Heart left ventricle (tissue), 16 donors: Measurements from ENCODE around the gene SCGB1D4. TPM values are rescaled to one million over a fixed set of nuclear protein-coding genes. Genes with fewer than 3 reads are reported as not detected.
"Not testable (repeated sequence)": the region's sequence is repeated elsewhere in the genome, so short reads cannot be mapped to it uniquely, and the experiment has no call there.

Experiments
- ATAC-seq, 4 donors: fragments of 200-7000 bp; cut with Tn5 transposase; one replicate each; pipeline ENCODE4 v1.9.1; 2020 to 2022; ENCODE audit warnings: moderate library complexity in 4 of 4, mild to moderate bottlenecking in 3 of 4, moderate number of reproducible peaks in 1 of 4
- DNase-seq, 5 donors: peaks; one replicate each; pipeline ENCODE4 v3.0.0-alpha.2; 2020
- H3K27ac ChIP-seq, 12 donors: fragments of 200-600 bp; sonication (generic) in 4 of 12; one replicate each; pipeline versions ENCODE4 v1.5.0 to v1.8.0; 2016 to 2022; ENCODE audit warnings: mild to moderate bottlenecking in 2 of 12
- H3K27me3 ChIP-seq, 9 donors: fragments of 200-600 bp; sonication (generic) in 2 of 9; one replicate each; pipeline versions ENCODE4 v1.5.1 to v1.8.0; 2016 to 2022; ENCODE audit warnings: mild to moderate bottlenecking in 3 of 9
- H3K36me3 ChIP-seq, 9 donors: fragments of 200-600 bp; sonication (generic) in 2 of 9; one replicate each; pipeline versions ENCODE4 v1.5.0 to v1.8.0; 2018 to 2022; ENCODE audit warnings: mild to moderate bottlenecking in 2 of 9
- H3K4me1 ChIP-seq, 12 donors: fragments of 200-600 bp; sonication (generic) in 4 of 12; one replicate each; pipeline versions ENCODE4 v1.5.0 to v1.8.0; 2016 to 2022; ENCODE audit warnings: mild to moderate bottlenecking in 3 of 12
- H3K4me3 ChIP-seq, 12 donors: fragments of 200-600 bp; sonication (generic) in 4 of 12; one replicate each; pipeline versions ENCODE4 v1.5.0 to v1.8.0; 2017 to 2022; ENCODE audit warnings: mild to moderate bottlenecking in 9 of 12, moderate library complexity in 4 of 12
- H3K9me3 ChIP-seq, 12 donors: fragments of 200-600 bp; sonication (generic) in 4 of 12; one replicate each; pipeline versions ENCODE4 v1.5.0 to v1.8.0; 2016 to 2022; ENCODE audit warnings: mild to moderate bottlenecking in 1 of 12
- POLR2A ChIP-seq, 2 donors: fragments of 450-650 bp; IDR thresholded peaks; one replicate each; pipeline ENCODE4 v1.6.1; 2017; ENCODE audit warnings: antibody characterized with exemption in 2 of 2, mild to moderate bottlenecking in 2 of 2, moderate library complexity in 2 of 2
- WGBS, 4 donors: extraction: QIAGEN DNeasy Blood & Tissue Kit in 2 of 4; methylation state at CpG; one replicate each; pipeline versions ENCODE4 v1.1.5 to v1.1.7; 2013 to 2018; 5-methylcytosine and 5-hydroxymethylcytosine counted together
- intact Hi-C, 10 donors: fragments of 100-400 bp; cut with DNase I; formaldehyde crosslinking; loops; one replicate each; pipeline versions ENCODE4 v1.11.1 to v1.14.2; 2022
- polyA plus RNA-seq, 2 donors: library from polyadenylated mRNA; stranded (reverse); fragments of 200-250 nt; gene quantifications; one replicate each; pipeline ENCODE4 v1.2.3, GENCODE V29; 2013
- total RNA-seq, 9 donors: library from RNA; depleted of rRNA in 2 of 9; stranded (reverse); fragments of >200 nt in 2 of 9; fragmentation: NEBNext Ultra II Directional in 3 of 9; extraction: Animal tissue kit (Norgen Biotek cat#: 25700) in 3 of 9; gene quantifications; one replicate each; pipeline versions ENCODE4 v1.1.0 to v1.2.4, GENCODE V29; 2016 to 2023
- TF ChIP-seq, protein P1 (sequence below), 12 donors: fragments of 200-600 bp; sonication (generic) in 4 of 12; IDR thresholded peaks; one replicate each; pipeline versions ENCODE4 v1.5.0 to v1.8.0; 2018 to 2022; ENCODE audit warnings: antibody characterized with exemption in 12 of 12, mild to moderate bottlenecking in 5 of 12
- donor health status: ischemic (EF 13 %, LVEDD 7.1; RV severe dilation, severe dysfunction).
- donor health status: healthy with polysubstance abuse.
- donor health status: DM: no; HTN: yes; CAD: no.
- donor health status: DM: no; HTN: no; CAD: no.
- donor health status: ischemic (EF 25% LVEDD 6.9; RV normal size, moderate dysfunction).
- donor health status: ischemic (EF 25% LVEDD 5.7; RV mildly dilated, moderate dysfunction).
- donor health status: healthy.
- donor health status: DM: yes; HTN: yes; CAD: no.
- donor health status: ischemic (EF 35%, LVEDD 5.7; RV mildly dilated, moderate dysfunction).
- donor health status: nonischemic (EF 11% LVEDD 7.7; RV severe dilation, severe dysfunction).
- donor health status: DM: yes; HTN: yes; CAD: no.
- donor health status: PGD.
- donor health status: ischemic (EF 29% LVEDD 5.4; RV normal size, mild dysfunction).
- donor health status: nonischemic (EF 23%, LVEDD 6.1; RV moderate dilation, normal function).

SCGB1D4 gene
- total and polyA plus RNA-seq, 11 donors, result not detected

DNA sequence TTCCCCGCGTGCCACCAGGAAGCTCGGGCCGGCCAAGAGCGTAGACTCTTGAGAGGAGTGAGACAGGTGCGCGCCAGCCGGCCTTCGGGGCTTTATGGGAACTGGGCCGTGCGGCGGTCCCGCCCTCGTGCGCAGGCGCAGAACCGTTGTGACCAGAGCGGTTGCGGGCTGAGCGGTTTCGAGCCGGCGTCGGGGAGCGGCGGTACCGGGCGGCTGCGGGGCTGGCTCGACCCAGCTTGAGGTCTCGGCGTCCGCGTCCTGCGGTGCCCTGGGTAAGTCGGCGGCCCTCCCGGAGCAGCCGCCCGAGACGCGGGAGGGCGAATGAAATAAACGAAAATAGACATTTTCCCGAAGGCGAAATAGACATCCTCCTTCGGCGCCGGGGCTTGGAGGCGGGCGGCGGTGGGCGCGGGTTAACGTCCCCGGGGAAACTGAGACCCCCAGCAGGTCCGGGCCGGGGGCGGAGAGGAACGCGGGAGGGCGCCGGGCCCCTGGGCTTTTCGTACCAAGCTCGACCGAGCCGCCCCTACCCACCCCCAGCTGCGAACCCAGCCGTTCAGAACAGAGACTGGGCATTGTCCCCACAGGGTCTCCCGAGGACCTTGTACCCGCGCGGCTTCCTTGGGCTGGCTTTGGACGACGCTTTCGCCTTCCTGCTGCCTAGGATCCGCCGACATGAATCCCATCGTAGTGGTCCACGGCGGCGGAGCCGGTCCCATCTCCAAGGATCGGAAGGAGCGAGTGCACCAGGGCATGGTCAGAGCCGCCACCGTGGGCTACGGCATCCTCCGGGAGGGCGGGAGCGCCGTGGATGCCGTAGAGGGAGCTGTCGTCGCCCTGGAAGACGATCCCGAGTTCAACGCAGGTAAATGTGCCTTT, 38.7 kb upstream of the SCGB1D4 start, which contains the start of gene ASRGL1:
ASRGL1 (plus strand) TSS at position 146 of the 879 bp plus-strand sequence; CDS start at position 676, 530 bp downstream.
- no peaks in the 10 kb centered on the region for H3K9me3 ChIP-seq
- peak within 1 kb of the TSS in 9 of 12 donors; percentile 2 to 69 (median 45) for H3K27ac ChIP-seq
- peak in 1 of 2 donors; percentile 33 for TF ChIP-seq POLR2A (IDR thresholded peaks at IDR 0.05)
- TF ChIP-seq, protein P1, sequence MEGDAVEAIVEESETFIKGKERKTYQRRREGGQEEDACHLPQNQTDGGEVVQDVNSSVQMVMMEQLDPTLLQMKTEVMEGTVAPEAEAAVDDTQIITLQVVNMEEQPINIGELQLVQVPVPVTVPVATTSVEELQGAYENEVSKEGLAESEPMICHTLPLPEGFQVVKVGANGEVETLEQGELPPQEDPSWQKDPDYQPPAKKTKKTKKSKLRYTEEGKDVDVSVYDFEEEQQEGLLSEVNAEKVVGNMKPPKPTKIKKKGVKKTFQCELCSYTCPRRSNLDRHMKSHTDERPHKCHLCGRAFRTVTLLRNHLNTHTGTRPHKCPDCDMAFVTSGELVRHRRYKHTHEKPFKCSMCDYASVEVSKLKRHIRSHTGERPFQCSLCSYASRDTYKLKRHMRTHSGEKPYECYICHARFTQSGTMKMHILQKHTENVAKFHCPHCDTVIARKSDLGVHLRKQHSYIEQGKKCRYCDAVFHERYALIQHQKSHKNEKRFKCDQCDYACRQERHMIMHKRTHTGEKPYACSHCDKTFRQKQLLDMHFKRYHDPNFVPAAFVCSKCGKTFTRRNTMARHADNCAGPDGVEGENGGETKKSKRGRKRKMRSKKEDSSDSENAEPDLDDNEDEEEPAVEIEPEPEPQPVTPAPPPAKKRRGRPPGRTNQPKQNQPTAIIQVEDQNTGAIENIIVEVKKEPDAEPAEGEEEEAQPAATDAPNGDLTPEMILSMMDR (IDR thresholded peaks at IDR 0.05), result no peak
- H3K4me1 ChIP-seq, result peaks cover 0 to 52% (median 8%) of the 10 kb centered on the region in 12 donors
- ATAC-seq (peak; percentile 74 to 96 (median 92)), DNase-seq (peak; percentile 82 to 94 (median 87))
- WGBS, 4 donors, result 1 to 2% (median 1%) methylated on average over 41 to 98 of the region's 98 CpGs
- H3K36me3 ChIP-seq, result no peaks in the 10 kb centered on the region
- peaks cover 0 to 19% (median 0%) of the 10 kb centered on the region in 9 donors for H3K27me3 ChIP-seq
- H3K4me3 ChIP-seq, result peak within 1 kb of the TSS; percentile 40 to 87 (median 66)
- intact Hi-C loops, result loop anchor here in 2 of 10 donors (2.0 to 5.0 kb wide), 2 partner anchors 39 to 40 kb away; no protein-coding TSS in a partner anchor

DNA sequence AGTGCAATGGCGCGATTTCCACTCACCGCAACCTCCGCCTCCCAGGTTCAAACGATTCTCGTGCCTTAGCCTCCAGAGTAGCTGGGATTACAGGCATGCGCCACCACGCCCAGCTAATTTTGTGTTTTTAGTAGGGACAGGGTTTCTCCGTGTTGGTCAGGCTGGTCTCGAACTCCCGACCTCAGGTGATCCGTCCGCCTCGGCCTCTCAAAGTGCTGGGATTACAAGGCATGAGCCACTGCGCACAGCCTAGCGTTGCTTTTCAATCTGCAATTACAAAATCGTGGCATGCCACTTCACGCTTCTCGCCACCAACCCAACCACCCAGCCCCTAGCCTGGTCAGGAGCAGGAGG, 38.1 kb upstream of the SCGB1D4 start:
- DNase-seq, ATAC-seq, H3K9me3 ChIP-seq, H3K36me3 ChIP-seq: not testable (repeated sequence)
- intact Hi-C loops, result loop anchor here in 1 of 10 donors (5.0 kb wide), 1 partner anchor 40 kb away; no protein-coding TSS in a partner anchor
- Histone ChIP-seq H3K27me3 (peaks cover 0 to 20% (median 0%) of the 10 kb centered on the region in 9 donors), H3K4me3 (peak overlapping the region; percentile 40 to 87 (median 66)), H3K27ac (peak overlapping the region in 4 of 12 donors; percentile 9 to 69 (median 55)), H3K4me1 (peaks cover 0 to 47% (median 8%) of the 10 kb centered on the region in 12 donors)
- 55 to 69% (median 64%) methylated on average over 18 to 19 of the region's 19 CpGs for WGBS, 4 donors

DNA sequence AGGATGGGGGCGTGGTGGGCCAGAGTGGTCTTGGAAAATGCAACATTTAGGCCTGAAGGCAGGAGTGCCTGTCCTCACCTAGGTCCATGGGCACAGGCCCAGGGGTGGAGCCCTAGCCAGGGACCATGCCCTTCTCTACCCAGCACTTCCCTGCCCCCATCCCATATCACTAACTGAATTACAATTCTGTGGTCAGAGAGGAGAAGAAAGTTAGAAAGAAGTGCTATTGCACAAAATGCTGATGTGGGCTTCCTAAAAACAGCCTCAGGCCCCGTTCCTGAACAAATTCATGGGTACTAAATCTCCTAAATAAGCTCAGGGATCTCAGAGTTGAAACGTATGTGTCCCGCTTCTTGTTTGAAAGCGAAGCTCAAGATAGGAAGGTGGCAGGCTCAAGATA, 34.9 kb upstream of the SCGB1D4 start:
- DNase-seq (no peak), ATAC-seq (no peak)
- TF ChIP-seq, protein P1 (IDR thresholded peaks at IDR 0.05), result no peak
- no peak for TF ChIP-seq POLR2A (IDR thresholded peaks at IDR 0.05)
- intact Hi-C loops, result no loop called here
- H3K36me3 ChIP-seq, result no peaks in the 10 kb centered on the region
- H3K27me3 ChIP-seq, result peaks cover 0 to 20% (median 0%) of the 10 kb centered on the region in 9 donors
- no peak overlapping the region for H3K4me3 ChIP-seq
- WGBS, 4 donors, result 80 to 88% (median 85%) methylated on average over 5 of the region's 5 CpGs
- no peak overlapping the region for H3K27ac ChIP-seq
- H3K4me1 ChIP-seq, result peaks cover 0 to 32% (median 5%) of the 10 kb centered on the region in 12 donors
- no peaks in the 10 kb centered on the region for H3K9me3 ChIP-seq

DNA sequence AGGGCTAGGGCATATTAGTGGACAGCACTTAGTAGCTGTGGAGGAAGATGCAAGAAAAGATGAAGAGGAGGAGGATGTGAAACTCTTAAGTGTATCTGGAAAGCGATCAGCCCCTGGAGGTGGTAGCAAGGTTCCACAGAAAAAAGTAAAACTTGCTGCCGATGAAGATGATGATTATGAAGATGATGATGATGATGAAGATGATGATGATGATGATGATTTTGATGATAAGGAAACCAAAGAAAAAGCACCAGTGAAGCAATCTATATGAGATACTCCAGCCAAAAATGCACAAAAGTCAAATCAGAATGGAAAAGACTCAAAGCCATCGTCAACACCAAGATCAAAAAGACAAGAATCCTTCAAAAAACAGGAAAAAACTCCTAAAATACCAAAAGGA, 32.4 kb upstream of the SCGB1D4 start:
- H3K4me3 ChIP-seq, ATAC-seq, H3K36me3 ChIP-seq, H3K27ac ChIP-seq, DNase-seq, intact Hi-C loops, H3K9me3 ChIP-seq: not testable (repeated sequence)
- WGBS, 4 donors, result 67 to 95% (median 85%) methylated on average over 3 of the region's 3 CpGs
- Histone ChIP-seq H3K4me1 (peaks cover 0 to 19% (median 0%) of the 10 kb centered on the region in 12 donors), H3K27me3 (peaks cover 0 to 20% (median 0%) of the 10 kb centered on the region in 9 donors)

DNA sequence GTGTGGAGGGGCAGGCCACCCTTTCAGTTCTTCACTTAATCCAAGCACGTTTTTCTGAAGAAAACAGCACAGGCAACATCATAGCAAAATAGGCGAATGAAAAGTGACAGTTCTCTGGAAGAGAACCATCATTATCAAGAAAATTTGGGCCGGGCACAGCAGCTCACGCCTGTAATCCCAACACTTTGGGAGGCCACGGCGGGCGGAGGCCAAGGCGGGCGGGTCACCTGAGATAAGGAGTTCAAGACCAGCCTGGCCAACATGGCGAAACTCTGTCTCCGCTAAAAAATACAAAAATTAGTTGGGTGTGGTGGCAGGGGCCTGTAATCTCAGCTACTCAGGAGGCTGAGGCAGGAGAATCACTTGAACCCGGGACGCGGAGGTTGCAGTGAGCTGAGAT, 28.7 kb upstream of the SCGB1D4 start:
- WGBS, 4 donors, result 84 to 91% (median 89%) methylated on average over 14 of the region's 14 CpGs
- H3K27me3 ChIP-seq, intact Hi-C loops, DNase-seq, H3K27ac ChIP-seq, ATAC-seq, H3K4me3 ChIP-seq, H3K9me3 ChIP-seq, H3K36me3 ChIP-seq: not testable (repeated sequence)
- peaks cover 0 to 11% (median 0%) of the 10 kb centered on the region in 12 donors for H3K4me1 ChIP-seq

DNA sequence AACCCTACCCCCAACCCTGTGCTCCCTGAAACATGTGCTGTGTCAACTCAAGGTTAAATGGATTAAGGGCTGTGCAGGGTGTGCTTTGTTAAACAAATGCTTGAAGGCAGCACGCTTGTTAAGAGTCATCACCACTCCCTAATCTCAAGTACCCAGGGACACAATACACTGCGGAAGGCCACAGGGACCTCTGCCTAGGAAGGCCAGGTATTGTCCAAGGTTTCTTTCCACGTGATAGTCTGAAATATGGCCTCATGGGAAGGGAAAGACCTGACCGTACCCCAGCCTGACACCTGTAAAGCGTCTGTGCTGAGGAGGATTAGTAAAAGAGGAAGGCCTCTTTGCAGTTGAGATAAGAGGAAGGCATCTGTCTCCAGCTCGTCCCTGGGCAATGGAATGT, 27.8 kb upstream of the SCGB1D4 start:
- not testable (repeated sequence) for ATAC-seq, DNase-seq

DNA sequence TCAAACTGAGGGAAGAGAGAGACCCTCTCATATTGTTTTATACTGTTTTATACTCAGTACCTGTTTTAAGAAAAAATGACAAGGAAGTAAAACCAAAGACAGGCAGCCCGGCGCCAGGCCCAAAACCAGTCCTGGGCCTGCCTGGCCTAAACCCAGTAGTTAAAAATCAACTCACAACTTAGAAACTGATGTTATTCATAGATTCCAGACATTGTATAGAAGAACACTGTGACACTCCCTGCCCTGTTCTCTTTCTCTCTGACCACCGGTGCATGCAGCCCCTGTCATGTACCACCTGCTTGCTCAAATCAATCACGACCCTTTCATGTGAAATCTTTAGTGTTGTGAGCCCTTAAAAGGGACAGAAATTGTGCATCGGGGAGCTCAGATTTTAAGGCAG, 26.9 kb upstream of the SCGB1D4 start:
- intact Hi-C loops, H3K9me3 ChIP-seq, H3K36me3 ChIP-seq, H3K27ac ChIP-seq, DNase-seq, H3K4me3 ChIP-seq, ATAC-seq: not testable (repeated sequence)
- H3K27me3 ChIP-seq, result peaks cover 0 to 12% (median 0%) of the 10 kb centered on the region in 9 donors
- 67 to 82% (median 74%) methylated on average over 5 of the region's 5 CpGs for WGBS, 4 donors
- H3K4me1 ChIP-seq, result peaks cover 0 to 11% (median 0%) of the 10 kb centered on the region in 12 donors

More for the DNA sequence above, 27.8 kb upstream of the SCGB1D4 start:
- 34 to 43% (median 40%) methylated on average over 6 of the region's 6 CpGs for WGBS, 4 donors
- Histone ChIP-seq H3K4me1 (peaks cover 0 to 11% (median 0%) of the 10 kb centered on the region in 12 donors), H3K27me3 (peaks cover 0 to 12% (median 0%) of the 10 kb centered on the region in 9 donors)
- H3K4me3 ChIP-seq, H3K36me3 ChIP-seq, intact Hi-C loops, H3K9me3 ChIP-seq, H3K27ac ChIP-seq: not testable (repeated sequence)
